NCI-H748 (cell line): Measurements from ENCODE around the gene OLIG2.

Source experiments
- DNase-seq: peaks from one replicate; lab custom pipeline; 2025; ENCODE audit not compliant: unreplicated experiment; lab: John Stamatoyannopoulos, UW

Gene OLIG2

DNA sequence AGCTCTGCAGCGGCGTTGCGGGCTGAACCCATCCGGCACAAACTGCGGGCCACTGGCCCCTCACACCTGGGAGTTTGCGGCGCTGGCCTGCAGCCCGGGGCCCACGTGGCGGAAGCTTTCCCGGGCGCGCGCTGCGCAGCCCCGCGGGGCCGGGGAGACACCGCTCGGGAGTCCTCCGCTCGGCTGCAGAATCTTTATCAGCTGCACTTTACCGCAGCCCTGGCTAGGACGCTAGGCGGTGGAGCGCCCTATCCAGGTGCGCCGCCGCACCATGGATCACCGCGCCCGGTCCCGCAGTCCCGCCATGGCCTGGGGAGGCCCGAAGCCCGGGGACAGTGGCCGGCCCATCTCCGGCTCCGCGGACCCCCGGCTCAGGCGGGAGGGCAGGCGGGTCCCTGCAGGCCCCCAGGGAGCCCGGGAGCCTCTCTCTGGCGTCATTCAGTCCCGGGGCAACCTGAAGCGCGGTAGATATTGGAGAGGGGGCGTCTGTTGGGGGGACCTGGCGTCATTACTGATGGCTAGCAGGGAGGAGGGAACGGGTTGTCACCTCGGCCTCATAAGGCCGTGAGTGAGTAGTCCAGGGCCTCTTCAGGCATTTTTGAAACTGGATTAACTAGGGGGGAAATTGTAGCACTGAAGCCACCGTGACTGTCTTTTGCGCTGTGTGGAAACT is 5.7 kb upstream of the OLIG2 start:
- peak; percentile 59 for DNase-seq

DNA sequence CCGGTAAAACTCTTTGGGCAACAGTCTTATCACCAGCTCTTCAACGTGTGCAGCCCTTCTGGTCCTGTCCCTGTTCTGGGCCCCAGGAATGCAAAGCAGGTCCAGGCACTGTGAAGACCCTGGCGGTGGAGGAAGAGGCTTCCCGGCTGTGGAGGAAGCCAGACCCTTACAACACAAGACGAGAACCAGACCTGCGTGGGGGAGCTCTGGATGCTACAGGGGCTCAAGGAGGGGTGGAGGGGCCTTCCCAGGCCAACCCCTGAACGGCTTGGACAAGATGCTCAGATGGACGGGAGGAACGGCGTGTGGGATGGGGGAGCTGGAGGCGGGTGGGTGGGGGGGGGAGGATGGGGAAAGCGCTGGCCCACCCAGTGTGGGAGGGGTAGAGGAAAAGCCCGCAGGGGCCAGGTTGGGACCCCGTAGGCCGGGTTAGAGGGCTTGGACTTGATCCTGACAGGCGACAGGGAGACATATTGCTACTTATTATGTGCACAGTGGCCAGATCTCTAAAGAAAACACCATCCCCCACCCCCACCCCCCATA is 5.1 kb upstream of the OLIG2 start:
- no peak for DNase-seq

DNA sequence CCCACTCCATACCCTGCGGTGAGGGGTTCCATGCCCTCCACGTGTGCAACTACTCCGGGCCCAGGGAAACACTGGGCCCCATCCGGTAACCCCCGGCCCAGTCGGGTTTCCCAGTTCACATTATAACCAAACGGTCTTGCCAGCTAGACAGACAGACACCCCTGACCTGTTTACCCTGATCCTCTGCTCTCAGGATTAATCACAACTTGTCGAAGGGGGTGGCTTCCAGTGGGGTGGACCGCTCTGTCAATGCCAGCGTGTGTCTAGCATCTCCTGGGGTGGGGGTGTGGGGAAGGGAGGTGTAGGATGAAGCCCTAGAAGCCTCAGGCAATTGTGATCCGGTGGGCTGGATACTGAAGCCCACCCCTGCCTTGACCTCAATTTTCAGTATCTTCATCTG is 4.6 kb upstream of the OLIG2 start:
- no peak for DNase-seq

DNA sequence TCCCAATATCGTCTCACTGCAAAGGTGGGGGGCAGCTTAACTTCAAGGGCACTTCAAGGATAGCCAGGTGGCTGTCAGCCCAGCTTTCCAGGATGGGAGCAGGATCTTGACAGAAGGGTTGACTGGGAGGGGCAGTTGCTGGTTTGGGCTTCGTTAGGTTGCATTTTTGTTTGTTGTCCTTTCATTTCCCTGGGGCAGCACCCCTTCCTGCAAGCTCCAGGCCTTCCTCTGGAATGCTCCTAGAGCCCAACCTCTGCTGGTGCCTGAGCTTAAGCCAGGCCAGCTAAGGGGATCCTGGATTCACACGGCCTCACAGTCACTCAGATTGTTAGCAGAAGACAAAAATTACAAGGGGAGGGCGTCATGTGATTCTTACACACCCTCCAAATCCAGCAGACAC is 4.1 kb upstream of the OLIG2 start:
- no peak for DNase-seq

DNA sequence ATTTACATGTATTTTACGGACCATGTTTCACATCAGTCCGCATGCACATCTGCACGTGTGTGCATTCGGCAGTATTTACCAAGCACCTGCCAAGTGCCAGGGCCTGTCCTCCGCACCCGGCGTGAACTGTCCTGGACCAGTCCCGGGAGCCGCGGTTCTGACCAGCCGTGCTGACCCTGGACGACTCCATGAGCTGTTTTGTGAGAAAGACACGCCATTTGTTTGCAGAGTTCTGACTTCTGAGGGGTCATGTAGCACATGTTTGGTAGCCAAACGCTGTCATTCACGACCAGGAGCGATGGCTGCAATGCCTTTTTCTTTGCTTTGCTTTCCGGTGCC is 3.3 kb upstream of the OLIG2 start:
- DNase-seq: no peak

DNA sequence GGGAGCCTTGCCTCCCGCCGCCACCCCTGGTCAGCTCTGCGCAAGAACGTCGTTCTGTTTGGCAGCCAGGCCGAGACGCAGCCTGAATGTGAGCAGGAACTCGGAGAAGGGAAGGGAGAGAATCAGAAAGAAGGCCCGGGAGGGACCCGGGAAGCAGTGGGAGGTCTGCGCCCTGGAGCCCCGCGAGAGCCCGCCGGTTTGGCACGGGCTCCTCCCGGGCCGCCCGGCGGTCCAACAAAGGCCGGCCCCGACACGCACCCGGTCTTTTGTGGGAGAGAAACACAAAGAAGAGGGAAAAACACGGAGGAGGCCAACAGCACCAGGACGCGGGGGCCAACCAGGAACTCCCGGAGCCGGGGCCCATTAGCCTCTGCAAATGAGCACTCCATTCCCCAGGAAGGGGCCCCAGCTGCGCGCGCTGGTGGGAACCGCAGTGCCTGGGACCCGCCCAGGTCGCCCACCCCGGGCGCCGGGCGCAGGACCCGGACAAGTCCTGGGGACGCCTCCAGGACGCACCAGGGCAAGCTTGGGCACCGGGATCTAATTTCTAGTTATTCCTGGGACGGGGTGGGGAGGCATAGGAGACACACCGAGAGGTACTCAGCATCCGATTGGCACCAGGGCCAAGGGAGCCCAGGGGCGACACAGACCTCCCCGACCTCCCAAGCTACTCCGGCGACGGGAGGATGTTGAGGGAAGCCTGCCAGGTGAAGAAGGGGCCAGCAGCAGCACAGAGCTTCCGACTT is 2.7 kb upstream of the OLIG2 start:
- peak; percentile 37 for DNase-seq

DNA sequence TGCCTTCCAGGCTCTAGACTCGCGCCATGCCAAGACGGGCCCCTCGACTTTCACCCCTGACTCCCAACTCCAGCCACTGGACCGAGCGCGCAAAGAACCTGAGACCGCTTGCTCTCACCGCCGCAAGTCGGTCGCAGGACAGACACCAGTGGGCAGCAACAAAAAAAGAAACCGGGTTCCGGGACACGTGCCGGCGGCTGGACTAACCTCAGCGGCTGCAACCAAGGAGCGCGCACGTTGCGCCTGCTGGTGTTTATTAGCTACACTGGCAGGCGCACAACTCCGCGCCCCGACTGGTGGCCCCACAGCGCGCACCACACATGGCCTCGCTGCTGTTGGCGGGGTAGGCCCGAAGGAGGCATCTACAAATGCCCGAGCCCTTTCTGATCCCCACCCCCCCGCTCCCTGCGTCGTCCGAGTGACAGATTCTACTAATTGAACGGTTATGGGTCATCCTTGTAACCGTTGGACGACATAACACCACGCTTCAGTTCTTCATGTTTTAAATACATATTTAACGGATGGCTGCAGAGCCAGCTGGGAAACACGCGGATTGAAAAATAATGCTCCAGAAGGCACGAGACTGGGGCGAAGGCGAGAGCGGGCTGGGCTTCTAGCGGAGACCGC is 2.0 kb upstream of the OLIG2 start:
- DNase-seq: peak; percentile 63

DNA sequence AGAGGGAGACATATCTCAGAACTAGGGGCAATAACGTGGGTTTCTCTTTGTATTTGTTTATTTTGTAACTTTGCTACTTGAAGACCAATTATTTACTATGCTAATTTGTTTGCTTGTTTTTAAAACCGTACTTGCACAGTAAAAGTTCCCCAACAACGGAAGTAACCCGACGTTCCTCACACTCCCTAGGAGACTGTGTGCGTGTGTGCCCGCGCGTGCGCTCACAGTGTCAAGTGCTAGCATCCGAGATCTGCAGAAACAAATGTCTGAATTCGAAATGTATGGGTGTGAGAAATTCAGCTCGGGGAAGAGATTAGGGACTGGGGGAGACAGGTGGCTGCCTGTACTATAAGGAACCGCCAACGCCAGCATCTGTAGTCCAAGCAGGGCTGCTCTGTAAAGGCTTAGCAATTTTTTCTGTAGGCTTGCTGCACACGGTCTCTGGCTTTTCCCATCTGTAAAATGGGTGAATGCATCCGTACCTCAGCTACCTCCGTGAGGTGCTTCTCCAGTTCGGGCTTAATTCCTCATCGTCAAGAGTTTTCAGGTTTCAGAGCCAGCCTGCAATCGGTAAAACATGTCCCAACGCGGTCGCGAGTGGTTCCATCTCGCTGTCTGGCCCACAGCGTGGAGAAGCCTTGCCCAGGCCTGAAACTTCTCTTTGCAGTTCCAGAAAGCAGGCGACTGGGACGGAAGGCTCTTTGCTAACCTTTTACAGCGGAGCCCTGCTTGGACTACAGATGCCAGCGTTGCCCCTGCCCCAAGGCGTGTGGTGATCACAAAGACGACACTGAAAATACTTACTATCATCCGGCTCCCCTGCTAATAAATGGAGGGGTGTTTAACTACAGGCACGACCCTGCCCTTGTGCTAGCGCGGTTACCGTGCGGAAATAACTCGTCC is 1.3 kb upstream of the OLIG2 start:
- peak; percentile 51 for DNase-seq

DNA sequence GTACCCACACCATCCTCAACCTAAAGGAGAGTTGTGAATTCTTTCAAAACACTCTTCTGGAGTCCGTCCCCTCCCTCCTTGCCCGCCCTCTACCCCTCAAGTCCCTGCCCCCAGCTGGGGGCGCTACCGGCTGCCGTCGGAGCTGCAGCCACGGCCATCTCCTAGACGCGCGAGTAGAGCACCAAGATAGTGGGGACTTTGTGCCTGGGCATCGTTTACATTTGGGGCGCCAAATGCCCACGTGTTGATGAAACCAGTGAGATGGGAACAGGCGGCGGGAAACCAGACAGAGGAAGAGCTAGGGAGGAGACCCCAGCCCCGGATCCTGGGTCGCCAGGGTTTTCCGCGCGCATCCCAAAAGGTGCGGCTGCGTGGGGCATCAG is 638 bp upstream of the OLIG2 start:
- DNase-seq: peak; percentile 64

DNA sequence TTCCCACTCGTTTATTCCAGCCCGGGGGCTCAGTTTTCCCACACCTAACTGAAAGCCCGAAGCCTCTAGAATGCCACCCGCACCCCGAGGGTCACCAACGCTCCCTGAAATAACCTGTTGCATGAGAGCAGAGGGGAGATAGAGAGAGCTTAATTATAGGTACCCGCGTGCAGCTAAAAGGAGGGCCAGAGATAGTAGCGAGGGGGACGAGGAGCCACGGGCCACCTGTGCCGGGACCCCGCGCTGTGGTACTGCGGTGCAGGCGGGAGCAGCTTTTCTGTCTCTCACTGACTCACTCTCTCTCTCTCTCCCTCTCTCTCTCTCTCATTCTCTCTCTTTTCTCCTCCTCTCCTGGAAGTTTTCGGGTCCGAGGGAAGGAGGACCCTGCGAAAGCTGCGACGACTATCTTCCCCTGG is 716 bp downstream of the OLIG2 start:
- no peak for DNase-seq

DNA sequence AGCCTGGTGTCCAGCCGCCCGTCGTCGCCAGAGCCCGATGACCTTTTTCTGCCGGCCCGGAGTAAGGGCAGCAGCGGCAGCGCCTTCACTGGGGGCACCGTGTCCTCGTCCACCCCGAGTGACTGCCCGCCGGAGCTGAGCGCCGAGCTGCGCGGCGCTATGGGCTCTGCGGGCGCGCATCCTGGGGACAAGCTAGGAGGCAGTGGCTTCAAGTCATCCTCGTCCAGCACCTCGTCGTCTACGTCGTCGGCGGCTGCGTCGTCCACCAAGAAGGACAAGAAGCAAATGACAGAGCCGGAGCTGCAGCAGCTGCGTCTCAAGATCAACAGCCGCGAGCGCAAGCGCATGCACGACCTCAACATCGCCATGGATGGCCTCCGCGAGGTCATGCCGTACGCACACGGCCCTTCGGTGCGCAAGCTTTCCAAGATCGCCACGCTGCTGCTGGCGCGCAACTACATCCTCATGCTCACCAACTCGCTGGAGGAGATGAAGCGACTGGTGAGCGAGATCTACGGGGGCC is 1.2 kb downstream of the OLIG2 start:
- peak; percentile 71 for DNase-seq

DNA sequence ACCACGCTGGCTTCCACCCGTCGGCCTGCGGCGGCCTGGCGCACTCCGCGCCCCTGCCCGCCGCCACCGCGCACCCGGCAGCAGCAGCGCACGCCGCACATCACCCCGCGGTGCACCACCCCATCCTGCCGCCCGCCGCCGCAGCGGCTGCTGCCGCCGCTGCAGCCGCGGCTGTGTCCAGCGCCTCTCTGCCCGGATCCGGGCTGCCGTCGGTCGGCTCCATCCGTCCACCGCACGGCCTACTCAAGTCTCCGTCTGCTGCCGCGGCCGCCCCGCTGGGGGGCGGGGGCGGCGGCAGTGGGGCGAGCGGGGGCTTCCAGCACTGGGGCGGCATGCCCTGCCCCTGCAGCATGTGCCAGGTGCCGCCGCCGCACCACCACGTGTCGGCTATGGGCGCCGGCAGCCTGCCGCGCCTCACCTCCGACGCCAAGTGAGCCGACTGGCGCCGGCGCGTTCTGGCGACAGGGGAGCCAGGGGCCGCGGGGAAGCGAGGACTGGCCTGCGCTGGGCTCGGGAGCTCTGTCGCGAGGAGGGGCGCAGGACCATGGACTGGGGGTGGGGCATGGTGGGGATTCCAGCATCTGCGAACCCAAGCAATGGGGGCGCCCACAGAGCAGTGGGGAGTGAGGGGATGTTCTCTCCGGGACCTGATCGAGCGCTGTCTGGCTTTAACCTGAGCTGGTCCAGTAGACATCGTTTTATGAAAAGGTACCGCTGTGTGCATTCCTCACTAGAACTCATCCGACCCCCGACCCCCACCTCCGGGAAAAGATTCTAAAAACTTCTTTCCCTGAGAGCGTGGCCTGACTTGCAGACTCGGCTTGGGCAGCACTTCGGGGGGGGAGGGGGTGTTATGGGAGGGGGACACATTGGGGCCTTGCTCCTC is 1.9 kb downstream of the OLIG2 start:
- peak; percentile 71 for DNase-seq

DNA sequence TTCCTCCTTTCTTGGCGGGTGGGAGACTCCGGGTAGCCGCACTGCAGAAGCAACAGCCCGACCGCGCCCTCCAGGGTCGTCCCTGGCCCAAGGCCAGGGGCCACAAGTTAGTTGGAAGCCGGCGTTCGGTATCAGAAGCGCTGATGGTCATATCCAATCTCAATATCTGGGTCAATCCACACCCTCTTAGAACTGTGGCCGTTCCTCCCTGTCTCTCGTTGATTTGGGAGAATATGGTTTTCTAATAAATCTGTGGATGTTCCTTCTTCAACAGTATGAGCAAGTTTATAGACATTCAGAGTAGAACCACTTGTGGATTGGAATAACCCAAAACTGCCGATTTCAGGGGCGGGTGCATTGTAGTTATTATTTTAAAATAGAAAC is 2.5 kb downstream of the OLIG2 start:
- DNase-seq: peak; percentile 19

DNA sequence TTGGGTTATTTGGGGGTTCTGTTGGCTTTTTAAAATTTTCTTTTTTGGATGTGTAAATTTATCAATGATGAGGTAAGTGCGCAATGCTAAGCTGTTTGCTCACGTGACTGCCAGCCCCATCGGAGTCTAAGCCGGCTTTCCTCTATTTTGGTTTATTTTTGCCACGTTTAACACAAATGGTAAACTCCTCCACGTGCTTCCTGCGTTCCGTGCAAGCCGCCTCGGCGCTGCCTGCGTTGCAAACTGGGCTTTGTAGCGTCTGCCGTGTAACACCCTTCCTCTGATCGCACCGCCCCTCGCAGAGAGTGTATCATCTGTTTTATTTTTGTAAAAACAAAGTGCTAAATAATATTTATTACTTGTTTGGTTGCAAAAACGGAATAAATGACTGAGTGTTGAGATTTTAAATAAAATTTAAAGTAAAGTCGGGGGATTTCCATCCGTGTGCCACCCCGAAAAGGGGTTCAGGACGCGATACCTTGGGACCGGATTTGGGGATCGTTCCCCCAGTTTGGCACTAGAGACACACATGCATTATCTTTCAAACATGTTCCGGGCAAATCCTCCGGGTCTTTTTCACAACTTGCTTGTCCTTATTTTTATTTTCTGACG is 3.1 kb downstream of the OLIG2 start:
- DNase-seq: peak; percentile 62

DNA sequence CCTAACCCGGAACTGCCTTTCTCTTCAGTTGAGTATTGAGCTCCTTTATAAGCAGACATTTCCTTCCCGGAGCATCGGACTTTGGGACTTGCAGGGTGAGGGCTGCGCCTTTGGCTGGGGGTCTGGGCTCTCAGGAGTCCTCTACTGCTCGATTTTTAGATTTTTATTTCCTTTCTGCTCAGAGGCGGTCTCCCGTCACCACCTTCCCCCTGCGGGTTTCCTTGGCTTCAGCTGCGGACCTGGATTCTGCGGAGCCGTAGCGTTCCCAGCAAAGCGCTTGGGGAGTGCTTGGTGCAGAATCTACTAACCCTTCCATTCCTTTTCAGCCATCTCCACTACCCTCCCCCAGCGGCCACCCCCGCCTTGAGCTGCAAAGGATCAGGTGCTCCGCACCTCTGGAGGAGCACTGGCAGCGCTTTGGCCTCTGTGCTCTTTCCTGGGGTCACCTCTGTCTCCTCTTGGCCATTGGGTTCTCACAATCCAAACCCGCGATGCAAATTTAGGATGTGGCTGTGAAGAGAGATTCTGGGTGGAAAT is 3.7 kb downstream of the OLIG2 start:
- DNase-seq: no peak

DNA sequence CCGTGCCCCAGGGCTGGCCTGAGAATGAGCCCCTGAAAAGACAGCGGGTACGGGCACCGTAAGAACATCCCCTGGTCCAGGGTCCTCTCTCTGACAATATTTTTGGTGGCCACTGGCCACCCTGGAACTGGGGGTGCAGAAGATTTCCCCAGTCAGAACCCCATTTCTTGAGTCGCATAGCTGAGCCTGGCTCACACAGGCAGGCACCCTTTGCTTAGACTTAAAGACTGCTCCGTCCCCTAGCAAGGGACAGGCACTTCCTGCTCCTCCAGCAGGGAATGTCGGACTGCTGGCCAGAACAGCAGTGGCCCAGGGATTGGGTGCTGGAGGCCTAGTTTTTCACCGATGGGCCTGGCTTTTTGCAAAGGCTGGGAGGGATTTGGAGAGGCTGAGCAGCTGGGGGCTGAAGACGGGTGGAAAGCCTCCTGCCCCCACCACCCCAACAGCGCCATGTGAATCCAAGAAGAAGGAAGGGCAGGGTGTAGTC is 4.3 kb downstream of the OLIG2 start:
- DNase-seq: no peak

DNA sequence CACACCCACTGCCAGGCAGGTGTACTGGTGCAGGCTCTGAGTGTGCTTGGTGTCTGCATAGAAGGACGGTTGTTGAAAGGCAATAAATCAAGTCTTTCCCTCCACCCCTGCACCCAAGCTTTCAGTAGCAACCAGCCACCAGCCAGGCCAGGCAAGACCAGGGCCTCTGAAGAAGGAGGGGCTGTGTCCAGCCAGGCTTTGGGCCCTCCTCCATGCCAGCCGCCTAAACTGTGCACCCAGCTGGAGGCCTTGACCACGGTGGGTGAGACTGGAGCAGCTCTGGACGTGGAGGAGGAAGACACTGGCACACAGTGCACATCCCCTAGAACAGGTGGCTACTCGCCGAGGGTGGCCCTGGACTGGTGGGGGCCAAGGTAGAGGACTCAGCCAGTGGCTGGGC is 4.9 kb downstream of the OLIG2 start:
- no peak for DNase-seq

DNA sequence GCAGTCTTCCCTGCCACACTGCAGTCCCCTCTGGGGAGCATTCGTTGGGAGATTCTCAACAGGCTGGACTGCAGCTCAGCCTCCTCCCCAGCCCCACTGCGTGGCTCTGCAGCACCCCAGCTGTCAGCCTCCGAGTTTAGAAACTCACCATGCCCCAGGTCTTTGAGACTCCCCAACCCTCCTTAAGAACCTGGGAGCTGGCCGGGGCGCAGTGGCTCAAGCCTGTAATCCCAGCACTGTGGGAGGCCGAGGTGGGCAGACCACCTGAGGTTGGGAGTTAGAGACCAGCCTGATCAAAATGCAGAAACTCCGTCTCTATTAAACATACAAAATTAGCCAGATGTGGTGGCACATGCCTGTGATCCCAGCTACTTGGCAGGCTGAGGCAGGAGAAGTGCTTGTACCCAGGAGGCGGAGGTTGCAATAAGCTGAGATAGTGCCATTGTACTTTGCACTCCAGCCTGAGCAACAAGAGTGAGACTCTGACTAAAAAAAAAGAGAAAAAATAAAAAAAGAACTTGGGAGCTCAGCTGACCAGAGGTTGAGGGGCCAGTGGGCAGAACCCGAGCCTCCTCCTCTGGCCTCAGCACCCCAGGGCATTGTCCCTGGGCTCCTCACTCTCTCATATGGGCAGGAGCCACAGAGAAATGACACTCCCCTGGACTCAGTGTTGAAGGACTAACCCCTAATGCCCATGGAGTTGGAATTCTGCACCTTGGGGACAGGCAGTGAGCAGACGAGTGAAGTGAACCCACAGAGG is 5.6 kb downstream of the OLIG2 start:
- DNase-seq: no peak
